Muscle of leg (tissue), 11 donors: ENCODE results near the gene IFNA14. TPM values are rescaled to one million over a fixed set of nuclear protein-coding genes. Genes with fewer than 3 reads are reported as not detected.
"Not testable (repeated sequence)": the region's sequence is repeated elsewhere in the genome, so short reads cannot be mapped to it uniquely, and the experiment has no call there.

Source experiments
- DNase-seq: peaks from one replicate; pipeline ENCODE4 v3.0.0; 2013
- H3K27ac ChIP-seq: one replicate; pipeline ENCODE4 v1.5.1; 2013; ENCODE audit warnings: mild to moderate bottlenecking, low read length, control low read depth
- H3K27me3 ChIP-seq: one replicate; pipeline ENCODE4 v1.6.1; 2013; ENCODE audit warnings: low read length; ENCODE audit not compliant: control insufficient read depth, insufficient read depth
- H3K36me3 ChIP-seq: one replicate; pipeline ENCODE4 v1.6.1; 2013; ENCODE audit warnings: low read length; ENCODE audit not compliant: control insufficient read depth, insufficient read depth
- H3K4me1 ChIP-seq: one replicate; pipeline ENCODE4 v1.6.1; 2013; ENCODE audit warnings: low read length; ENCODE audit not compliant: control insufficient read depth, insufficient read depth
- H3K4me3 ChIP-seq: one replicate; pipeline ENCODE4 v1.5.1; 2013; ENCODE audit warnings: low read length, control low read depth
- H3K9me3 ChIP-seq: replicated peaks from 2 replicates; pipeline ENCODE4 v1.6.1; 2013; ENCODE audit warnings: low read depth, low read length; ENCODE audit not compliant: control insufficient read depth
- whole genome bisulfite sequencing: methylation state at CpG from one replicate; pipeline ENCODE4 v1.1.5; 2013; ENCODE audit warnings: missing lambda C conversion rate; ENCODE audit not compliant: insufficient coverage; 5-methylcytosine and 5-hydroxymethylcytosine counted together
- polyA plus RNA-seq, 8 donors: library from polyadenylated mRNA; unstranded; fragments of 120-200 nt; gene quantifications; one replicate each; pipeline versions ENCODE4 v1.2.1 to v1.2.3, GENCODE V29; 2013; ENCODE audit warnings: inconsistent platforms in 1 of 8, low replicate concordance in 1 of 8; ENCODE audit not compliant: insufficient read length in 8 of 8, insufficient read depth in 1 of 8
- total RNA-seq: library from RNA; stranded (reverse); fragments of 120-200 nt; gene quantifications from one replicate; pipeline ENCODE4 v1.2.4, GENCODE V29; 2013

The IFNA14 gene
- total and polyA plus RNA-seq, 9 donors = not detected

- H3K27ac ChIP-seq, H3K4me1 ChIP-seq, H3K9me3 ChIP-seq, H3K36me3 ChIP-seq, H3K27me3 ChIP-seq, H3K4me3 ChIP-seq, DNase-seq: not testable (repeated sequence)
- WGBS = 100% methylated on average over 1 of the region's 1 CpG
These were observed 22.6 kb downstream of the IFNA14 start, which contains the start of gene IFNA16 for GRCh38 chr9:21217211-21217610. Gene IFNA16, minus strand, starts transcription at chr9:21217311. Its CDS starts 6 bp downstream, at chr9:21217305.

- WGBS = no CpG with 5 or more reads among the region's 5 CpGs
- not testable (repeated sequence) for H3K4me1 ChIP-seq, H3K27me3 ChIP-seq, H3K9me3 ChIP-seq, H3K36me3 ChIP-seq, H3K4me3 ChIP-seq, H3K27ac ChIP-seq
- DNase-seq = peak; percentile 1
These were observed 26.1 kb downstream of the IFNA14 start for GRCh38 chr9:21213411-21214326.

DNA sequence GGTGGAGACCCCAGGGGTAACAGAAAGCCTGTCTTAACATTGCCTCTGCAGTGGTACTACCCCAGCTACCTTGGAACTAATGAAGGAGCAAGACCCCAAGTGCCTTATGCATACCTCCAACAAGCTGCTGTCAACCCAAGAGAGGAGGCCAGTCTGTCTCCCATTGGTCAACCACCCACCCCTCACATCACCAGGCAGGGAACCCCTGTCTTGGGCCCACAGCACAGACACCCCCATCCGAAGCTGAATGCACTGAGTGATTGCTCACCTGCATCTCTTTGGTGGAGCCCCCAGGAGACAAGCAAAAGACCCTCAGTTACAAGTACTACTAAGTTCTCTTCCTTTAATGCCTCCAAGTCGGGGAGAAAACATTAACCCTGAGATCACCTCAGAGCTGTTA, 27.6 kb downstream of the IFNA14 start:
- not testable (repeated sequence) for H3K4me3 ChIP-seq, H3K4me1 ChIP-seq, H3K27me3 ChIP-seq, DNase-seq, H3K36me3 ChIP-seq, H3K9me3 ChIP-seq, H3K27ac ChIP-seq
- 100% methylated on average over 1 of the region's 2 CpGs for WGBS

- H3K4me1 ChIP-seq, H3K27ac ChIP-seq, H3K36me3 ChIP-seq, H3K27me3 ChIP-seq, H3K4me3 ChIP-seq, H3K9me3 ChIP-seq, DNase-seq: not testable (repeated sequence)
- WGBS = no CpG with 5 or more reads among the region's 2 CpGs
These were observed 29.0 kb downstream of the IFNA14 start for GRCh38 chr9:21210782-21211181.

DNA sequence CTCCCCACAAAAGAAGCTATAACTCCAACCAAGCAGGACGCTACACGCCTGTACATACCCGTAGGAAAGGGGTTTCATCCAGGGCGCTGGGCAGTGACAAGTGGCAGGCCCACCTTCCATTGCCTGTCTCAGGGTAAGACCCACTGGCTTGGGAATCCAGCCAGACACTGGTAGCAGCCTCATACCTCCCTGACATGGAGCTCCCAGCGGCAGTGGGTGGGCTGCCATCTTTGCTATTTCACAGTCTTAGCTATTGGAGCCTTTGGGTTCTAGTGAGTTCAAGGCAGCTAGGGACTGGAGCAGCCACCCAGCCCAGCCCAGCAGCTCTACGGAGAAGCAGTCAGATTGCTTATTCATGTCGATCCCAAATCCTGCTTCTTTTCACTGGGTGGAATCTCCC, 29.5 kb downstream of the IFNA14 start:
- Histone ChIP-seq H3K4me1 (no peaks in the 10 kb centered on the region), H3K36me3 (no peaks in the 10 kb centered on the region), H3K27me3 (no peaks in the 10 kb centered on the region), H3K27ac (no peak overlapping the region), H3K4me3 (no peak overlapping the region), H3K9me3 (no peaks in the 10 kb centered on the region)
- 90% methylated on average over 7 of the region's 7 CpGs for WGBS
- DNase-seq = no peak

DNA sequence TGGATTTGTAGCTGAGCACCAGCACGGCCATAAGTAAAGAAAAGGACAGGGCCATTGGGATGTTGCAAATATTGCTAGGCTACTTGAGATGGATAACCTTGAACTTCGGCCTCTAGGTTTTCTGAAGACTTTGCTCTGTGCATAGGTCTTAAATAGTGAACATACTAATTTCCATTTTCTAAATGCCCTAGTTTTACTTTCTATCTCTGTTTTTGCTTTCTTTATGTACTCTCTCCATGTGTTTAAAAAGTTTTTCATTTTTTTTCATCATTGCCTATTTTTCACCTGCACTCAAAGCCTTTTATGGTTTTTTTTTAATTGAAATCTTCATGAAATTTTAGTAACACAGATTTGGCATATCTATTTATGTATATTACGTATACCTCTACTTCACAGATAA, 32.8 kb downstream of the IFNA14 start, which contains the start of gene IFNA10:
IFNA10 (minus strand) TSS at position 101 of the 400 bp plus-strand sequence; CDS start at position 55, 46 bp downstream.
- not testable (repeated sequence) for H3K27ac ChIP-seq, H3K36me3 ChIP-seq, DNase-seq, H3K9me3 ChIP-seq, H3K27me3 ChIP-seq, H3K4me3 ChIP-seq, H3K4me1 ChIP-seq
- WGBS = no CpG with 5 or more reads among the region's 3 CpGs

DNA sequence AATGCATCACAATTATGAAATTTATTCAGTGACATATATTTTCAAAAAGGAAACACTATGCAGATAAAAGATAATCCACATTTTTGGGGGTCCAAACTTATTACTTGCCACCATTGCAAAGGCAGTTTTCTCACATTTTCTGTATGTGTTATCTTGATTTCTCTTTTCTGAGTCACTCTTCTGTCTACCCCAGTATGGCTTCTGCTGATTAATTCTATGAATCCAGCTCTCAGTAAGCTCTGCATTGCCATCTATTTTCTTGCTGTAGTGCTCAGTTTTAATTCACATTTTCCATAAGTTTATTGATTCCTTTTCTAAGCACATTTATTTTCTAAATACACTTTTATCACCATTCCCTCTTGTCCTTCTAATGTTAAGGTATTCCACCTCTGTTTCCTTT, 34.6 kb downstream of the IFNA14 start:
- Histone ChIP-seq H3K27me3 (no peaks in the 10 kb centered on the region), H3K4me3 (no peak overlapping the region), H3K9me3 (no peaks in the 10 kb centered on the region), H3K36me3 (no peaks in the 10 kb centered on the region), H3K4me1 (no peaks in the 10 kb centered on the region), H3K27ac (no peak overlapping the region)
- DNase-seq = no peak

DNA sequence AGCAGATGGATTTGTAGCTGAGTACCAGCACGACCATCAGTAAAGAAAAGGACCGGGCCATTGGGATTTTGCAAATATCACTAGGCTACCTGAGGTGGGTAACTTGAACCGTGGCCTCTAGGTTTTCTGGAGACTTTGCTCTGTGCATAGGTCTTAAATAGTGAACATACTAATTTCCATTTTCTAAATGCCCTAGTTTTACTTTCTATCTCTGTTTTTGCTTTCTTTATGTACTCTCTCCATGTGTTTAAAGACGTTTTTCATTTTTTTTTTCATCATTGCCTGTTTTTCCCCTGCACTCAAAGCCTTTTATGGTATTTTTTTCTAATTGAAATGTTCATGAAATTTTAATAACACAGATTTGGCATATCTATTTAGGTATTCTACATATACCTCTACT, 37.7 kb downstream of the IFNA14 start, which contains the start of gene IFNA7:
IFNA7 (minus strand) TSS at position 101 of the 400 bp plus-strand sequence; CDS start at position 61, 40 bp downstream.
- not testable (repeated sequence) for DNase-seq, H3K4me1 ChIP-seq, H3K27me3 ChIP-seq, H3K27ac ChIP-seq, H3K9me3 ChIP-seq, H3K4me3 ChIP-seq, H3K36me3 ChIP-seq
- 80% methylated on average over 1 of the region's 4 CpGs for WGBS

DNA sequence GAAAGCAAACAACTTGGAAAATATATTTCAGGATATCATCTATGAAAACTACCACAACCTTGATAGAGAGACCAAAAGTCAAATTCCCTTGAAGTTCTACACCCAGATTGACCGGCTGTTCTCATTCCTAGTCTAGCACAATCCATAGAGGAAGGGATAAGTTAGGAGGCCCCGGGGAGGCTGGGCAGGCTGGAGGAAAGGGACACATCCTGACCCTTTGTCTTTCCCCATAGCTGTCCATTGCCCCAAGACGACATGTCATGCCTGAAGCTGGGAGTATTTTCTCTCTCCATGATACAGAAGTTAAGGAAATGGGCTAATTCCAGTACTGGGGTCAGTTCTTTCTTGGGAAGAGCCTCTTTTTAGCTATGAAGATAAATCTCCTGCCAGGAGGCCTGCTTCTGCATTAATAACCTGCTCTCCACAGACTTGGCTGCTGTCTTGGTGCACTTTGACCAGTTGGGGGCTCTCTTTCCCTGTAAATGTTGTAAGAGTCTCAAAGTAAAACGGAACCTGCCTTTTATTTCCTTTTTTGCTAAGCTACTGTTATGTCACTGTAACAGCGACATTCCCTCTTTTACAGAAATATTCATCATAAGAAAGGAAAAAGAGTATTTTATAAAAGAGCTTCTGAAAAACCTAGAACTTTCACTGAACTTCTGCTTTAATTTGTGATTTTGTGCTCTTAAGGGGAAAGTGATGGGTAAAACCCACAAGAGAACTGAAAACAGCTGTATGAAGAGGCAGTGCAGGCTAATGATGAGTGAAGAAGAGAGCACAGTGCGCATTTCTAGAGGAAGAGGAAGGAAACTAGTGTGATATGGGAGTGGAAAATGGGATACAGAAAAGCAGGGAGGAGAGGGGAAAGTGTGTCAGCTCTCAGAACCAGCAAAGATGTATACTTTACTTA, 44.7 kb downstream of the IFNA14 start:
- not testable (repeated sequence) for H3K9me3 ChIP-seq, H3K36me3 ChIP-seq, H3K4me3 ChIP-seq, H3K27me3 ChIP-seq, H3K4me1 ChIP-seq, H3K27ac ChIP-seq
- DNase-seq = peak; percentile 11
- no CpG with 5 or more reads among the region's 6 CpGs for WGBS
